IPS-NIHi11 (cell line): ENCODE data around the gene RREB1.

Experiments used
- DNase-seq: peaks from one replicate; pipeline ENCODE4 v3.0.0; 2012; ENCODE audit warnings: mixed read lengths, low spot score

Gene RREB1

GRCh38 chr6:7224731-7225130 lies 117.0 kb downstream of the RREB1 start:
- DNase-seq: no peak

- DNase-seq: no peak
Measured at GRCh38 chr6:7228662-7229375, 121.1 kb downstream of the RREB1 start.

GRCh38 chr6:7229376-7230326 lies 121.9 kb downstream of the RREB1 start:
- DNase-seq: no peak

GRCh38 chr6:7230327-7230691 lies 122.5 kb downstream of the RREB1 start:
- DNase-seq: no peak

GRCh38 chr6:7230956-7231713 lies 123.4 kb downstream of the RREB1 start:
- no peak for DNase-seq

GRCh38 chr6:7232351-7232750 lies 124.6 kb downstream of the RREB1 start:
- no peak for DNase-seq

GRCh38 chr6:7234547-7234946 lies 126.8 kb downstream of the RREB1 start:
- no peak for DNase-seq

- DNase-seq: no peak
Measured at GRCh38 chr6:7235712-7236305, 128.0 kb downstream of the RREB1 start.

GRCh38 chr6:7236306-7237209 lies 128.8 kb downstream of the RREB1 start:
- no peak for DNase-seq

GRCh38 chr6:7237653-7238188 lies 130.0 kb downstream of the RREB1 start:
- DNase-seq: no peak

- no peak for DNase-seq
Measured at GRCh38 chr6:7238526-7238899, 130.8 kb downstream of the RREB1 start.

GRCh38 chr6:7238900-7239589 lies 131.3 kb downstream of the RREB1 start:
- peak; percentile 83 for DNase-seq

GRCh38 chr6:7239590-7239948 lies 131.8 kb downstream of the RREB1 start:
- DNase-seq: no peak

- no peak for DNase-seq
Measured at GRCh38 chr6:7240351-7240750, 132.6 kb downstream of the RREB1 start.

GRCh38 chr6:7241160-7241559 lies 133.4 kb downstream of the RREB1 start:
- DNase-seq: no peak

GRCh38 chr6:7241709-7242645 lies 134.2 kb downstream of the RREB1 start:
- no peak for DNase-seq

GRCh38 chr6:7242835-7243178 lies 135.0 kb downstream of the RREB1 start:
- DNase-seq: no peak

GRCh38 chr6:7243179-7243981 lies 135.6 kb downstream of the RREB1 start:
- peak; percentile 79 for DNase-seq
